ENCODE data around the gene KLC1. TPM values are rescaled to one million over a fixed set of nuclear protein-coding genes. Genes with fewer than 3 reads are reported as not detected.

The KLC1 gene
- total and polyA plus RNA-seq, 10 of the 15 experiments (the other 5 are each of a cell fraction or from before 2014, with no cell fraction given) = 5.5 to 137 (median 76.1) TPM

- in situ Hi-C loops (cut with MboI) = no loop called here
- peak overlapping the region; percentile 78 for H3K4me2 ChIP-seq (ENCODE audit: control insufficient read depth, insufficient read depth)
- no peak for DNase-seq (ENCODE audit: low read depth, low spot score)
- ChIA-PET POLR2A (interaction anchor here (0.6 to 1.0 kb wide), 3 partner anchors 26 to 91 kb away, joined by 3 read pairs; no protein-coding TSS in a partner anchor), RAD21 (ENCODE audit: unreplicated experiment) (interaction anchor here (1.0 to 2.4 kb wide), 5 partner anchors 25 to 147 kb away, joined by 3 to 9 read pairs (median 4); no protein-coding TSS in a partner anchor), CTCF (interaction anchor here (0.6 to 0.7 kb wide), 2 partner anchors 90 to 105 kb away, joined by 3 read pairs; no protein-coding TSS in a partner anchor), SMC1A (ENCODE audit: uncharacterized antibody, unreplicated experiment) (no interaction called here)
- ATAC-seq = no peak
- under 1% methylated on average over 36 of the region's 72 CpGs for WGBS (ENCODE audit: insufficient coverage, insufficient replicate concordance, low lambda C conversion rate, missing lambda C conversion rate)
- TF ChIP-seq GATAD2B (conservative IDR thresholded peaks at IDR 0.05; ENCODE audit: low read depth) (peak; percentile 13; the same call in 1 of the 2 replicates), IKZF1 (conservative IDR thresholded peaks at IDR 0.05) (0 out of 2 replicates have a peak, but pooled peaks have one; percentile 23), EGR1 (IDR thresholded peaks at IDR 0.05; ENCODE audit: borderline replicate concordance in 1 of 2, low read depth in 2 of 2, low read length in 2 of 2) (peak in 1 of 2 experiments; percentile 46; a peak in 1 of 3 replicates), TCF7 (IDR thresholded peaks at IDR 0.05; ENCODE audit: borderline replicate concordance) (no peak), RUNX3 (IDR thresholded peaks at IDR 0.05; ENCODE audit: low read length) (0 out of 2 replicates have a peak, but pooled peaks have one; percentile 17), LARP7 (IDR thresholded peaks at IDR 0.05) (0 out of 2 replicates have a peak, but pooled peaks have one; percentile 21), BHLHE40 (IDR thresholded peaks at IDR 0.05; ENCODE audit: borderline replicate concordance in 1 of 2, low read depth in 2 of 2, low read length in 1 of 2) (peak in 1 of 2 experiments; percentile 23; a peak in 2 of 4 replicates)
- TF ChIP-seq, protein P1, sequence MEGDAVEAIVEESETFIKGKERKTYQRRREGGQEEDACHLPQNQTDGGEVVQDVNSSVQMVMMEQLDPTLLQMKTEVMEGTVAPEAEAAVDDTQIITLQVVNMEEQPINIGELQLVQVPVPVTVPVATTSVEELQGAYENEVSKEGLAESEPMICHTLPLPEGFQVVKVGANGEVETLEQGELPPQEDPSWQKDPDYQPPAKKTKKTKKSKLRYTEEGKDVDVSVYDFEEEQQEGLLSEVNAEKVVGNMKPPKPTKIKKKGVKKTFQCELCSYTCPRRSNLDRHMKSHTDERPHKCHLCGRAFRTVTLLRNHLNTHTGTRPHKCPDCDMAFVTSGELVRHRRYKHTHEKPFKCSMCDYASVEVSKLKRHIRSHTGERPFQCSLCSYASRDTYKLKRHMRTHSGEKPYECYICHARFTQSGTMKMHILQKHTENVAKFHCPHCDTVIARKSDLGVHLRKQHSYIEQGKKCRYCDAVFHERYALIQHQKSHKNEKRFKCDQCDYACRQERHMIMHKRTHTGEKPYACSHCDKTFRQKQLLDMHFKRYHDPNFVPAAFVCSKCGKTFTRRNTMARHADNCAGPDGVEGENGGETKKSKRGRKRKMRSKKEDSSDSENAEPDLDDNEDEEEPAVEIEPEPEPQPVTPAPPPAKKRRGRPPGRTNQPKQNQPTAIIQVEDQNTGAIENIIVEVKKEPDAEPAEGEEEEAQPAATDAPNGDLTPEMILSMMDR (IDR thresholded peaks at IDR 0.05 in 2 of 3, conservative IDR thresholded peaks at IDR 0.05 in 1 of 3; ENCODE audit: control insufficient read depth in 2 of 3, extremely low read depth in 1 of 3, insufficient read depth in 1 of 3, low read depth in 3 of 3, low read length in 3 of 3) = no peak
- no TSS peak for BruUV-seq (replicated peaks)
- H3K4me1 ChIP-seq (ENCODE audit: control insufficient read depth, insufficient read depth, low read length) = peaks cover 4% of the 10 kb centered on the region; the same call in 1 of the 2 replicates
- FAIRE-seq = no peak
- peak overlapping the region; percentile 88 for H3K4me3 ChIP-seq
- H3K9ac ChIP-seq (ENCODE audit: control insufficient read depth, insufficient read depth, low read length) = peak overlapping the region; percentile 27
- H3K9me3 ChIP-seq (replicated peaks; ENCODE audit: control insufficient read depth, insufficient read depth, low read length) = no peaks in the 10 kb centered on the region
- peaks cover 42% of the 10 kb centered on the region for H3K79me2 ChIP-seq (ENCODE audit: control insufficient read depth, insufficient read depth, low read length)
- H3K27ac ChIP-seq (ENCODE audit: control insufficient read depth, insufficient read depth) = peak overlapping the region; percentile 34
- no peaks in the 10 kb centered on the region for H3K27me3 ChIP-seq (replicated peaks in 1 of 2; ENCODE audit: control insufficient read depth in 2 of 2, insufficient read depth in 2 of 2, low read length in 1 of 2)
- H2AFZ ChIP-seq (ENCODE audit: control insufficient read depth, low read depth, low read length) = no peak overlapping the region; the same call in 1 of the 2 replicates
- no peaks in the 10 kb centered on the region for H4K20me1 ChIP-seq (ENCODE audit: control insufficient read depth, insufficient read depth)
- intact Hi-C loops (cut with micrococcal nuclease; ENCODE audit: unreplicated experiment) = no loop called here
- peaks cover 0 to 6% of the 10 kb centered on the region in 2 experiments; a peak in 2 of 4 replicates for H3K36me3 ChIP-seq (ENCODE audit: control insufficient read depth in 2 of 2, insufficient read depth in 2 of 2, low read length in 1 of 2)
These were observed 87.2 kb downstream of the KLC1 start for GRCh38 chr14:103716091-103716801.

Measured in GM12878 (cell line).